Natural killer cell (primary cell): ENCODE results near the gene JPH3. TPM values are rescaled to one million over a fixed set of nuclear protein-coding genes. Genes with fewer than 3 reads are reported as not detected.

ENCODE experiments used
- ATAC-seq, 3 donors: fragments of 150-1000 bp in 2 of 3; fragments of 200-7000 bp in 1 of 3; cut with Tn5 transposase; 1 replicate in 1 of 3; 2 replicates in 2 of 3; pipeline ENCODE4 v1.10.0; 2021; ENCODE audit warnings: mild to moderate bottlenecking in 2 of 3, moderate library complexity in 2 of 3
- DNase-seq, 2 donors: peaks; one replicate each; pipeline versions ENCODE4 v3.0.0 to v3.0.0-alpha.2; 2013 to 2021; ENCODE audit warnings: mixed read lengths in 1 of 2
- H3K27ac ChIP-seq: one replicate; pipeline ENCODE4 v1.5.1; 2013; ENCODE audit warnings: mild to moderate bottlenecking, low read length
- H3K27me3 ChIP-seq: one replicate; pipeline ENCODE4 v1.6.1; 2013; ENCODE audit warnings: low read length; ENCODE audit not compliant: control insufficient read depth, insufficient read depth
- H3K36me3 ChIP-seq: one replicate; pipeline ENCODE4 v1.6.1; 2013; ENCODE audit warnings: low read length; ENCODE audit not compliant: control insufficient read depth, insufficient read depth
- H3K4me1 ChIP-seq: one replicate; pipeline ENCODE4 v1.6.1; 2013; ENCODE audit warnings: low read length; ENCODE audit not compliant: control insufficient read depth, insufficient read depth
- H3K4me3 ChIP-seq: one replicate; pipeline ENCODE4 v1.5.1; 2013; ENCODE audit warnings: low read length
- H3K9me3 ChIP-seq: one replicate; pipeline ENCODE4 v1.6.1; 2013; ENCODE audit warnings: low read length; ENCODE audit not compliant: control insufficient read depth, insufficient read depth
- H3K27ac Mint-ChIP-seq, 2 donors: one replicate each; pipeline ENCODE4 v1.8.0; 2022; ENCODE audit warnings: mild to moderate bottlenecking in 2 of 2, mixed read lengths in 2 of 2, moderate library complexity in 1 of 2
- H3K27me3 Mint-ChIP-seq, 2 donors: one replicate each; pipeline ENCODE4 v1.8.0; 2022; ENCODE audit warnings: low read depth in 2 of 2, mixed read lengths in 2 of 2
- H3K36me3 Mint-ChIP-seq: one replicate; pipeline ENCODE4 v1.8.0; 2022; ENCODE audit warnings: mixed read lengths
- H3K4me1 Mint-ChIP-seq, 2 donors: one replicate each; pipeline ENCODE4 v1.8.0; 2022; ENCODE audit warnings: mixed read lengths in 2 of 2
- H3K4me3 Mint-ChIP-seq: one replicate; pipeline ENCODE4 v1.8.0; 2022; ENCODE audit warnings: mild to moderate bottlenecking, moderate library complexity, mixed read lengths
- H3K9me3 Mint-ChIP-seq, 2 donors: one replicate each; pipeline ENCODE4 v1.8.0; 2022; ENCODE audit warnings: mixed read lengths in 2 of 2
- CTCF ChIP-seq: fragments of 200-600 bp; IDR thresholded peaks from one replicate; pipeline ENCODE4 v1.8.0; 2022; ENCODE audit warnings: antibody characterized with exemption
- WGBS: methylation state at CpG from one replicate; pipeline ENCODE4 v1.1.7; 2013; ENCODE audit warnings: missing lambda C conversion rate; ENCODE audit not compliant: insufficient coverage; 5-methylcytosine and 5-hydroxymethylcytosine counted together
- intact Hi-C: fragments of 100-400 bp; cut with micrococcal nuclease; formaldehyde crosslinking; loops from one replicate; pipeline ENCODE4 v1.14.2; 2022
- total RNA-seq, 4 donors: library from RNA; stranded (reverse); fragments of 120-200 nt in 1 of 4; gene quantifications; one replicate each; pipeline versions ENCODE4 v1.2.3 to v1.2.4, GENCODE V29; 2013 to 2022

Gene JPH3
- total RNA-seq, 3 donors from 2014 or later (not counting 1 experiment from before 2014, with no cell fraction given), result not detected

- Mint-ChIP-seq H3K9me3 (peaks cover 3 to 4% of the 10 kb centered on the region in 2 donors), H3K4me1 (no peaks in the 10 kb centered on the region), H3K4me3 (no peak overlapping the region), H3K27me3 (peaks cover 12 to 15% of the 10 kb centered on the region in 2 donors), H3K27ac (no peak overlapping the region), H3K36me3 (no peaks in the 10 kb centered on the region)
- WGBS, result 87% methylated on average over 14 of the region's 14 CpGs
- ATAC-seq (no peak), DNase-seq (no peak)
- intact Hi-C loops, result no loop called here
- Histone ChIP-seq H3K27ac (no peak overlapping the region), H3K4me1 (no peaks in the 10 kb centered on the region), H3K4me3 (no peak overlapping the region), H3K27me3 (no peaks in the 10 kb centered on the region), H3K9me3 (peaks cover 3% of the 10 kb centered on the region), H3K36me3 (no peaks in the 10 kb centered on the region)
- no peak for TF ChIP-seq CTCF
Observed at GRCh38 chr16:87626401-87626800, 24.1 kb downstream of the JPH3 start.

- Histone ChIP-seq H3K9me3 (peaks cover 4% of the 10 kb centered on the region), H3K27ac (no peak overlapping the region), H3K4me1 (no peaks in the 10 kb centered on the region), H3K36me3 (no peaks in the 10 kb centered on the region), H3K4me3 (no peak overlapping the region), H3K27me3 (no peaks in the 10 kb centered on the region)
- Mint-ChIP-seq H3K9me3 (peaks cover 3 to 7% of the 10 kb centered on the region in 2 donors), H3K36me3 (no peaks in the 10 kb centered on the region), H3K4me3 (no peak overlapping the region), H3K4me1 (no peaks in the 10 kb centered on the region), H3K27me3 (peaks cover 18 to 20% of the 10 kb centered on the region in 2 donors), H3K27ac (no peak overlapping the region)
- no peak for TF ChIP-seq CTCF
- DNase-seq (no peak), ATAC-seq (no peak)
- WGBS, result 75% methylated on average over 6 of the region's 6 CpGs
- intact Hi-C loops, result no loop called here
Observed at GRCh38 chr16:87626905-87627304, 24.6 kb downstream of the JPH3 start.

DNA sequence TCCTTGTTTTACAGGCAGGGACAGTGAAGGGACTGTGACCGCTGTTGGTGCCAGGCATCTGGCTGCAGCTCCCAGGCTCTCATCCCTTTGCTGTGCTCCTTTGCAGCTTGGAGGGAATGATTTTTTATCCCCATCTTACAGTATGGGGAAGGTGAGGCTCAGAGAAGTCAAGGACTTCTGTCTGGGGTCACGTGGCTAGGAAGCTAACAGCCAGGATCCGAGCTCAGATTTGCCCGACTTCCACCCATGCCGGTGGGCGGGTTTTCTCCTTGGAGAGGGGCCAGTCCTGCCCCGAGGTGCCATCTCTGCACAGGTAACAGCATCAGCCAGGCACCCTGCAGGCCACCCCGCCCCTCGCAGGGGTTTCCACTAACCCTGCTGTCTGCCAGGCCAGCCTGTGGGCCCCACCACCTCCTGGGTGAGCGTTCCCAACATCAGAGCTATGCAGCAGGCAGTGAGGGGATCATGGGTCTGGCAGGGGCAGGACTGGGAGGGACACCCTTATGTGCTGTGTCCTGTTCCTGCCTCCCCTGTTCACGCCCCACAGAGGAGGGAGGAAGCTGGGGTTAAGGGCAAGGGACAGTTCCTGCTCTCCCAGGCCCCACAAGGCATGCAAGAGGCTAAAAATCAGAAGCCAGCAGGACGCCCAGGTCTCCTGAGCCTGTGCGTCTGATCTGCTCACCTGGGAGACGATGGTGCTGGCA, 25.4 kb downstream of the JPH3 start:
- intact Hi-C loops, result no loop called here
- Mint-ChIP-seq H3K4me3 (no peak overlapping the region), H3K27me3 (peaks cover 21 to 25% of the 10 kb centered on the region in 2 donors), H3K36me3 (no peaks in the 10 kb centered on the region), H3K9me3 (peaks cover 3 to 7% of the 10 kb centered on the region in 2 donors), H3K4me1 (no peaks in the 10 kb centered on the region), H3K27ac (no peak overlapping the region)
- H3K4me1 ChIP-seq, result no peaks in the 10 kb centered on the region
- H3K27ac ChIP-seq, result no peak overlapping the region
- no peaks in the 10 kb centered on the region for H3K27me3 ChIP-seq
- TF ChIP-seq CTCF, result no peak
- no peaks in the 10 kb centered on the region for H3K36me3 ChIP-seq
- no peak for ATAC-seq
- peaks cover 4% of the 10 kb centered on the region for H3K9me3 ChIP-seq
- no peak for DNase-seq
- 79% methylated on average over 14 of the region's 14 CpGs for WGBS
- no peak overlapping the region for H3K4me3 ChIP-seq
